Endometrium (tissue), 2 donors: ENCODE results near the gene TUBA4B.

Experiments
- FAIRE-seq: peaks from 2 replicates; lab custom pipeline; 2012; peaks lifted over from hg19 to GRCh38; lab: Jason Lieb, UNC
- donor health status: control.
- donor health status: control.

The TUBA4B gene

GRCh38 chr2:219218732-219219701 is 34.0 kb upstream of the TUBA4B start, which contains the start of gene ABCB6:
Gene ABCB6, minus strand, starts transcription at chr2:219218958. Its CDS starts 285 bp downstream, at chr2:219218673.
- peak; percentile 74 for FAIRE-seq

DNA sequence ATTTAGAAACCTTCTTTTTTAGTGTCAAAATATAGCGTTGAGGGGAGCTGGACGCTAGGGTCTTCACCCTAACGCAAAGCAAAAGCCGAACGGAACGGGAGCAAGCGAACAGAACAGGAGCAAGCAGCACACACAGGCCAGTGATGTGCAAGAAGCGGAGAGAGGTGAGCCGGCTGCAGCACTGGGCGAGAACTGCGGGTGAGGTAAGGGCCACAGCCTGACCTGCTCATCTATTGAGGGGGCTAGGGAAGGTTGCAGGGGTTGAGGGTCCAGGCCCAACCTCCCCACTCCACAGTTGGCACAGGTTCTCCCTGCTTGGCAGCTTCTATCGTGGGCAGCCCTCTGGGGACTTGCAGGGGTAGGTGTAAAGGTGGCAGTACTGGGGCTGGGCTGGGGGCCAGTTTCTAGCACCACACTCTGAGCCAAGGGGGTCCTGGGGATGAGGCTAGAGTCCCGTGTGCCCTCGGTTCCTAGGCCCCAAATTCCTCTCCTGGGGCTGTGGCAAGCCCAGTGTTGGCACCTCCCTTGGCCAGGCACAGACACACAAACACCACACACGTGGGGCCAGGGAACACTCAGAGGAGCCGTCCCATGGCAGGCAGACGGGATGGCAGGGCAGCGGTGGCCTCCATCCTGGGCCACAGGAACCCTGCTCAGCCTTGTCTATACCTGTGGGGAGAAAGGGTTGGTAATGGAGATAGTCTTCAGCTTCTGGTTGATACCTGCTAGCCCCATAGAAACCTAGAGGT is 33.1 kb upstream of the TUBA4B start:
- FAIRE-seq: no peak

DNA sequence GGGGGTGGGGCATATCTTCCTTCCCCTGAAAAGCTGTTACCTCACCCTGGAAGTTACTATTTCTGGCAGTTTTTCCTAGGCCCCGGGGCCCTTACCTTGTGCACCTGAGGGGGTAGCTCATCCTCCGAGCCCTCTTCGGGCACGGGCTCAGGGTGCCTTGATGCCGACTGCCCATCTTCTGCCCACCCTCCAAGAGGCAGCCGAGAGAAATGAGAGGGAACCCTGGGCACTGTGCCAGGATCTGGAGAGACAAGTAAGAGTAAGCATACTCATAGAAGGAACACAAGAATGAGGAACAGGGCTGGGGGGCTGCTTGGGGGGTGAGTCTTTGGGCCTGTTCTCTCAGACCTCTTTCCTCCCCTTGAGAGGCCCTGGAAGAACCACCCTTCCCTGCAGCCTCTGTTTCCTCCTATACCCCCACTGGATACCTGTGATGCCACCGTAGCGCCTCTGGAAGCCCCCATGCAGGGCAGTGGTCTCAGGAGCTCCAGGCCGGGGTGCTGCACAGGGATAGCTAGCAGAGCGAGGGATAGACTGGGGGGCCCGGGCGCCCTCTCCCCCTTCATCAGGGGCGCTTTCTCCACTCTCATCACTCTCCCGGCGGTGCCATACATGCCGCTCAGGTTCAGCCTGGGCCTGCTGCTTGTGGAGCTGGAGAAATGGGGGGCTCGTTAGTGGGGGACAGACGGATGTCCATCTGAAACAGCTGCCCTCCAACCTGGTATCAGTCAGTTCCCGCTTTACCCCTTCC is 32.2 kb upstream of the TUBA4B start:
- no peak for FAIRE-seq

DNA sequence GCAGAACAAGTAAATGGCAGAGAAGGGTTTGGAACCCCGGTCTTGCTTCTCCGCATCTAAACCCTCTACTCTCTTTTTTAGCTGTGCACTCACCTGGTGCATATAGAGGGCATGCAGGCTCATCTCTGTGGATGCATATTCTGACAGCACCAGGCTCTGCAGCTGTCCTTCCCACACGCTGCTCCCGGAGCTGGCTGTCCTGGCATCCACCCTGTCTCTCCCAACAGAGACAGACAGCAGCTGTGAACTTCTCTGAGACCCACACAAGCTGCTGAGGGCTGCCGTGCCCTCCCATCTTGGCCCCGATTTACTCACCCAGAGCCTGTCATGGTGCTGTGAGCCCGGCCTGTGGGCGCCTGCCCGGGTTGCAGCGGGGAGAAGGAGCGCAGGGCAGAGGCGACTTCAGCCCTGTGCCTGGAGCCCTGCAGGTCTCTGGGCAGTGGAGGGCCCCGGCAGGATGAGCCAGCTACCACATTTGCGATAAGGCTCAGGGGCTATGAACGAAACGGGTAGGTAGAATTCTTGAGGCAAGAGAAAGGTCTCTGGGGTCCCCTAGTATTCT is 31.0 kb upstream of the TUBA4B start:
- no peak for FAIRE-seq

GRCh38 chr2:219223831-219224610 is 29.0 kb upstream of the TUBA4B start:
- no peak for FAIRE-seq

DNA sequence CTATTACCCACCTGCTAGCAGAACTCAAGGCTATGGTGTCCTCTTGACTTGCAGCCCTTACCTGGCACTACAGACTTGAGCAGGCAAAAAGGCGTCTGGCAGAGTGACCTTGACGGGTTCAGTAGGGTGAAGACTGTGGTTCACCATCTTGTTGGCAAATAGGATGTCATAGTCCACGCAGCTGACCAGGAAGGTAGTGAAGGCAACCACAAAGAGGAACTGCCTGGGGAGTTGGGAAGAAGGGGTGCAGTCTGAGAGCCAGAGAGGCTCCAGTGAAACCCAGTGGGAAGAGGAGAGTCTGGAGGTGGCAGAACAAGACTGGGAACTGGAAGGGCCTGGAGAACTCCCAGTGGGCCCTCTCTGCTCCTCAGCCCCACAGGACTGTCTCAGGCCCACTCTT is 27.7 kb upstream of the TUBA4B start:
- no peak for FAIRE-seq

GRCh38 chr2:219228041-219228910 is 24.8 kb upstream of the TUBA4B start:
- FAIRE-seq: no peak

DNA sequence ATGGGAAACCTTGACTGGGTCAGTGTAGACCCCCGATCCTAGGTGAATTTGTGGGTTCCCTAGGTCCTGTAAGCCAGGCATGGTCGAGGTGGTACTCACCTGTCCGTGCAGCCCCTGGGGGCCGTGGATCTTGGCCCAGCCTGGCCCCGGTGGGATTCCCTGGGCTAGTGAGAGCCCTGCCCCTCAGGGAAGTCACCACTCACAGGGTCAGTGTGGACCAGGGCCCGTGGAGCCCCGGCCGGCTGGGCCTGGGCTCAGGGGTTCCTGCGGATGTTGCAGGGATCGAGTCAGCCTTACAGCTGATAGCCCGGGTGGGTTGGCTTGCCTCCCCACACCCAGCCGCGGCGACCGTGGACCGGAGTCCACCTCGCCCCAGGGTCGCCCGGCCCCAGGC is 24.1 kb upstream of the TUBA4B start:
- no peak for FAIRE-seq

- peak; percentile 92 for FAIRE-seq
These were observed 23.6 kb upstream of the TUBA4B start, which contains the start of the genes ANKZF1 and ATG9A for GRCh38 chr2:219229305-219230058. Gene ANKZF1, plus strand, starts transcription at chr2:219229806. Its CDS starts 452 bp downstream, at chr2:219230258. Gene ATG9A, minus strand, starts transcription at chr2:219229636. Its CDS starts 1,612 bp downstream, at chr2:219228024.

DNA sequence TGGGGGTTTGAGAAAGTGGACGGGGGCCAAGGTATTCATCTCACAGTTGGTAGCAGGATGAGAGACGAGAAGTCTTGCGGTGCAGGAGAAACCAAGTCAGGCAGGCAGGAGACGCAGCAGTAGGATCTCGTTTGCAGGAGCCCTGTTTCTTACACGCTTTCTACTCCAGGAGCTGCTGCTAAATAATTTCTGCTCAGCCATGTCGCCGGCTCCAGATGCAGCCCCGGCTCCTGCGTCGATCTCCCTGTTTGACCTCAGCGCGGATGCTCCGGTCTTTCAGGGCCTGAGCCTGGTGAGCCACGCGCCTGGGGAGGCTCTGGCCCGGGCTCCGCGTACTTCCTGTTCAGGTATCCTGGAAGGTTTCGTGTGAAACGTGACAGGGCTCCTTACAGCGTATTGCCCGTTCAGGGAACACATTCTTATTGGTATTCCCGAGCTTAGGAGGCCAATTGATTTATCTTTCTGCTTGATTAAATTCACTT is 22.9 kb upstream of the TUBA4B start:
- no peak for FAIRE-seq

DNA sequence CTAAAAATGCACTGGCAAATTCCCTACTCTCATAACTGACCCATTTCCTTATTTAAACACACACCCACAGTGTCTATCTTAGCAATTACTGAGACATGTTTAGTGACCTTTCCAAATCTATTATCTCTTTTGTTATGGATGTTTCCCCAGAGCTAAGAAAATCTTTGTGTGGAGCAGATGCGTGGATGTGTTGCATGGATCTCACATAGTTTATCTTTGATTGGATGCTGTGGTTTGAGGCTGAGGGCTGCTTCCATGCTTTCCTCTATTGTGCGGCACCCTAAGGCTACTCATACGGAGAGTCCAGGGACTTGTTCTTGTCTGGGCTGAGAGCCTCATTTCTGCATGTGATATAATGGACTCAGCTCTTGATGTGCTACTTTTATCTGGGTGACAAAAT is 18.7 kb upstream of the TUBA4B start:
- no peak for FAIRE-seq

DNA sequence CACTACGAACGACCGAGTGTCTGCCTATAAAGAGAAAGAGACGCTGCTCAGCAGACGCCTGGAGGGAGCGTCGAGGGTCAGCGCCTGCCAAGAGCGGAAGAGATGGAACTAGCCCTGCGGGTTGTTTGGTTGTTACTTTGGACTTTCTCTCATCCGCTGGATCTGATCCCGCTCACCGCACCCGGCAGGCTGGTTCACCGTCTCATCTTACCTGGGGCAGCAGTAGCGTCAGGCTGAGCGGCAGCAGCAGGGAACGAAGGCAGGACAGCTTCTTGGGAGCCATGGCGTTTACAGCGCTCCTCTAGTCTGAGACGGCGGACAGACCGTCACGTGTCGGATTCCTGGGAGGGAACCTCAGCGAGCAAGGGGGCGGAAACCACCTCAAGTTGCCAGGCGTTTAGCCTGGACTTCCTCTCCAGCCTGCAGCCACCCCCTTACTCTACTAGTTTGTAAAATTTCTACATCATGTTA is 9.7 kb upstream of the TUBA4B start:
- FAIRE-seq: no peak

- no peak for FAIRE-seq
These were observed 8.3 kb upstream of the TUBA4B start for GRCh38 chr2:219244789-219245147.

- no peak for FAIRE-seq
These were observed 7.7 kb upstream of the TUBA4B start, which contains the start of the genes GLB1L and STK16 for GRCh38 chr2:219245148-219245898. Gene GLB1L, minus strand, starts transcription at chr2:219245444. Its CDS starts 1,871 bp downstream, at chr2:219243573. Gene STK16, plus strand, starts transcription at chr2:219245479. Its CDS starts 521 bp downstream, at chr2:219246000.

- no peak for FAIRE-seq
These were observed 7.2 kb upstream of the TUBA4B start for GRCh38 chr2:219245899-219246230.

DNA sequence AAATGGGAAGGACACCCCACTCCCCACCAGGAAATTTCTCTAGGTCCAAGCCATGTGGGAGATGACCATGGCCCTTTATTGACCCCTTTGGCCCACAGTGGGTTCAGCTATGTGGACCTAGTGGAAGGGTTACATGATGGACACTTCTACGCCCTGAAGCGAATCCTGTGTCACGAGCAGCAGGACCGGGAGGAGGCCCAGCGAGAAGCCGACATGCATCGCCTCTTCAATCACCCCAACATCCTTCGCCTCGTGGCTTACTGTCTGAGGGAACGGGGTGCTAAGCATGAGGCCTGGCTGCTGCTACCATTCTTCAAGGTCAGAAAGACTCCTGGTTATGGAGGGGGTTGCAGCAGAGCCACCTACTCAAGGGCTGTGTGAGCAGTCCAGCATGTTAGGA is 6.5 kb upstream of the TUBA4B start:
- no peak for FAIRE-seq

- no peak for FAIRE-seq
These were observed 5.1 kb upstream of the TUBA4B start for GRCh38 chr2:219247678-219248642.
